ENCODE results near the gene STRN3.

GRCh38 chr14:30876692-30877091, 149.5 kb downstream of the STRN3 start:
- no peak for TF ChIP-seq CTCF (IDR thresholded peaks at IDR 0.05)
- TF ChIP-seq EZH2 (IDR thresholded peaks at IDR 0.05; ENCODE audit: borderline replicate concordance, insufficient read depth, low read depth, low read length, poor library complexity, severe bottlenecking) = no peak

Measured in B cell (primary cell).